GM21723 (cell line): ENCODE data around the gene WTIP.
"Not testable (repeated sequence)": the region's sequence is repeated elsewhere in the genome, so short reads cannot be mapped to it uniquely, and the experiment has no call there.

ENCODE experiments used
- ATAC-seq: cut with Tn5 transposase; IDR thresholded peaks from one replicate; pipeline ENCODE4 v1.9.1; 2021; ENCODE audit warnings: mild to moderate bottlenecking, moderate library complexity; ENCODE audit not compliant: unreplicated experiment

WTIP gene

GRCh38 chr19:34502582-34503411 lies 21.2 kb downstream of the WTIP start:
- no peak for ATAC-seq

DNA sequence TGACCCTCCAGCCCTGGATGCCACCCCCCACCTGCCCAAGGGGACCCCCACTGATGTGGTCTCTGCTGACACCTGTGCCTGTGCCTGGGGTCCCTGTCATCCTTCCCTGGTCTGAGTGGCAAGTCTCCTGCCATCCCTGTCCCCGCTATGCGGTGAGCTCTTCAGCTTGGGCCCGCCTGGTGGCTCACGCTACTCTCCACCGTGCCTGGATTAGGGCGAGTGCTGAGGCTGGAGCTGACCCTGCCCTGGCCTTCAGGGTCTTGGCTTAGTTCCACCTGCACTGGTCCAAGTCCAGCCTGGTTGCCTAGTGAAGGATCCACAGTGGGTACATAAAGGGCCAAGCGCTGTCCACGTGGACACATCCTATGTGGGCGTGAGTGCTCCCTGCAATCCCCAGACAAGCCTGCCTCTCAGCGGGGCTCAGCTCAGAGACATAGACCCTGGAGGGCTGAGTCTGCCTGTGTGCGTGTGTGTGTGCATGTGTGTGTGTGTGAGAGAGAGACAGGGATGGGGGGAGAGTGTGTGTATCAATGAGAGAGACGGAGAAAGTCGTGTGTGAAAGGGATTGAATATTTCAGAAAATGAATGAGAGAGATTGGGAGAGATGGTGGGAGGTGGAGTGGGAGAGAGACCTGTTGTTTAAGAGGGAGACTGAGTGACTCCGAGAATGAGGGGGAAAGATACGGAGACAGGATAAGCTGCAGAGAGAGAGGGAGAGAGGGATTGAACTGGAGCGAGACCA lies 22.1 kb downstream of the WTIP start:
- no peak for ATAC-seq

DNA sequence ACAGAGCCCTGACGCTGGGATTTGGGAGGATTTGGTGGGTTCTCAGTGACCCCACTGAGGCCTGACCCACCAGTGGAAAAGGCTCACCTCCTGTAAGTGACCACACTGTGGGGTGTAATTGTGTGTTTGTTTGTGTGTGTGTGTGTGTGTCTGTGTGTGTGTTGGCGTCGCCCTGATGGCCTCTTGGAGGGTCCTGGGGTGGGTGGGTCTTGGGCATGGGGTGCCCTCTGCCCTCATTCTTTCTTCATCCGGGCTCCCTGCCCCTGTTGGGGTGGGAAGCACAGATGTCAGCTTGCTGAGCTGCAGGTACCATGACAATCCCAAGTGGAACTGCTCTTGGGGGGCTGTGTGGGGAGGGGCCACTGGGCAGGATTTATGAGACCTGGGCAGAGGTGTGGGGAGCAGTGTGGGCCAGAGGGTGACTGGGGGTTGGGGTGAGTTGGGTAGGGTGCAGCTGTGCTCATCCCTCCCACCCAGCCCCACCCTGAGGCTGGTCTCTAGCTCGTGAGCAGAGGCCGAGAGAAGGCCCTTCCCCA lies 22.8 kb downstream of the WTIP start:
- ATAC-seq = no peak

- no peak for ATAC-seq
These were observed 23.3 kb downstream of the WTIP start for GRCh38 chr19:34504809-34505291.

- no peak for ATAC-seq
These were observed 23.9 kb downstream of the WTIP start for GRCh38 chr19:34505321-34506025.

DNA sequence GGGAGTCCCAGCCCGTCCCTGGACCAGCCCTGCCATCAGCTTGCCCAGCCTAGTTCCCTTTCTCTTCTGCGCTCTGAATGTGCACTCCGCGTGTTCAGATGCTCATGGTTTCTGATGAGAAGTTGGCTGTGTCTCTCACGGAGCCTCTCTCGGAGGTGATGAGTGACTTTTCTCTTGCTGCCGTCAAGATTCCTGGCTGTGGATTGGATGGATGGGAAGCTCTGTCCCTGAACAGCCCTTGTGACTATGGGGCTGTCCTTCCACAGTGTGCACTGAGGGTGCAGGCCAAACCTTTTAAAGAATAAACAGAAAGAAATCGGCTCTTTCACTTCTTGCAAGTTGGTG lies 24.4 kb downstream of the WTIP start:
- no peak for ATAC-seq

DNA sequence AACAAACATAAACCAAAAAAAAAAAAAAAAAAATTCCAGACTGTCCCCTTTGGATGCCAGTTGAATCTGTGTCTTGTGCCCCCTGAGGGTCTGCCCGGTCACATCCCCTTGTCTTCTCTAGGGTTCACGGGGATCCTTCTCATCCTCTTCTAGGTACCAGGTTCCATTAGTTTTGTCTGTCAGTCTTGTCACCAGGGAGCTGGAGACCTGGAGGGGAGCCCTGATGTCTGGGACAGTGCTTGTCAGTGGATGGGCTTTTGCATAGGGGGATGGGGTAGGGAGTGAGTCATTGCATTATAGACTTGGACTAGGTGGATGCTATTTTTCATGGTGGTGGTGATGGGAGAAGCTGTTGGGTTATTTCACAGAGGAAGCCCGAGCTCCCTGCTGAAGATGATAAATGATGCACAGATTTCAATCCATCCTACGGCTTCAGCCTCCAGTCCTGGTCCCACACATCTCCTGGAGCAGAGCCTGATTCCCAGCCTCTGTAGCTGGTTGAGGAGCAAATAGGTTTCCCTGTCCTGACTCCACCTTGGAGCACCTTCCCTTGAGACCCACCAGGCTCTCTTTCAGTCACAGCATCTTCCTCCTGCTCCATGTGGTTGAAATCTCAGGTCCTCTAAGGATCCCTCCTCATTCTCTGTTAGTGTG lies 26.0 kb downstream of the WTIP start:
- ATAC-seq = no peak

GRCh38 chr19:34508540-34508939 lies 27.0 kb downstream of the WTIP start:
- no peak for ATAC-seq

DNA sequence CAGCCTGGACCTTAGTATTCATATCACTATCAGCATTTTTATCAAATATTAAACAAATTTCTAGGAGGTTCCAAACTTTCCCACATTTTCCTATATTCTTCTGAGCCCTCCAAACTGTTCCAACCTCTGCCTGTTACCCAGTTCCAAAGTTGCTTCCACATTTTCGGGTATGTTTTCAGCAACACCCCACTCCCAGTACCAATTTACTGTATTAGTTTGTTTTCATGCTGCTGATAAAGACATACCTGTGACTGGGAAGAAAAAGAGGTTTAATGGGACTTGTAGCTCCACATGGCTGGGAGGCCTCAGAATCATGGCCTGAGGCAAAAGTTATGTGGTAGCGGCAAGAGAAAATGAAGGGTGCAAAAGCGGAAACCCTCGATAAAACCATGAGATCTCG lies 29.3 kb downstream of the WTIP start:
- not testable (repeated sequence) for ATAC-seq

- no peak for ATAC-seq
These were observed 30.8 kb downstream of the WTIP start for GRCh38 chr19:34512254-34512822.

DNA sequence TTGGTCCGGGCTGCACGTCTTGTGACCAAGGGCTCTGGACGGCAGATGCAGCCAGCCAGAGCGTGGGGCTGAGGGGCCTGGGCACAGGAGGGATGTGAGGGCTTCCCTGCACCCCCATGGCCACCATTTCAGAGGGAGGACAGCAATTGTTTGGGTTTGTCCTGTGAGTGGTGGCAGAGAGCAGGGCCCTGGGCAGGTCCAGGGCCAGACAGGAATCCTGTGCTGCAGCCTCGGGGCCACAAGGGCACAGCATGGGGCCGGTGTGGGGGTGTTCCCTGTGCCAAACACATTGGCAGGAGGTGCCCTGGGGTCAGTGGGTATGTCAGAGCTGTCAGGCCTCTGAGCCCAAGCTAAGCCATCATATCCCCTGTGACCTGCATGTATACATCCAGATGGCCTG lies 32.2 kb downstream of the WTIP start:
- ATAC-seq = no peak

DNA sequence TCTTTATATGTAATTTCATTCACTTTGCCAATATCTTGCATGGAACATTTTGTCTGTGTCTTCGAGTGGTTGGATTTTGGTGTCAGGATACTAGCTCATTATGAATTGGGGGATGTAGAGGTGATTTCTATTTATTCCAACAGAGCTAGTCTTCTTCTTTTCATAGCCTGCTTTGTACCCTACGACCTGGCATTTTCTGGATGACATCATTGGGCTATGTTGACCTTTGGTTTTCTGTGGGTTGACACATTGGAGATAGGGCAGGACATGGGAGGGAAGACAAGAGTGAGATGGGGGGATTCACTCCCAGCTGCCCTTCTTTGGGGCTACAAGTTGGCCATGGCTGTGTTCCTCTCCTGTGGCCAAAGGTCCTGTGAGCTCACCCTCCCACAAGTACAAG lies 38.0 kb downstream of the WTIP start:
- ATAC-seq = no peak

DNA sequence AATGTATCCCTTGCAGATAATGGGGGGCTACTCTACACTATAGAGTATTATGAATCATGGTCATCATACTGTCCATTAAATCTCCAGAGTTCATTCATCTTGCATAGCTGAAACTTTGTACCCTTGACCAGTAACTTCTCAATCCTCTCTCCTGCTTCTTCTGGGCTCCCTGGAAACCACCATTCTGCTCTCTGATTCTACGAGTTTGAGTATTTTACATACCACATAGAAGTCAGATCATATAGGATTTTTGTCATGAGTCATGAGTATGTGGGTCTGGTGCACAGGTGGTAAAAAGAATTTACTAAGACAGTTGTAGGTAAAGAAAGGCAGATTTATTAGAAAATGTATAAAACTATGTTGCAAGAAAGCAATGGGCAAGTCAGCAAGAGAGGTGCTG lies 41.9 kb downstream of the WTIP start:
- no peak for ATAC-seq

DNA sequence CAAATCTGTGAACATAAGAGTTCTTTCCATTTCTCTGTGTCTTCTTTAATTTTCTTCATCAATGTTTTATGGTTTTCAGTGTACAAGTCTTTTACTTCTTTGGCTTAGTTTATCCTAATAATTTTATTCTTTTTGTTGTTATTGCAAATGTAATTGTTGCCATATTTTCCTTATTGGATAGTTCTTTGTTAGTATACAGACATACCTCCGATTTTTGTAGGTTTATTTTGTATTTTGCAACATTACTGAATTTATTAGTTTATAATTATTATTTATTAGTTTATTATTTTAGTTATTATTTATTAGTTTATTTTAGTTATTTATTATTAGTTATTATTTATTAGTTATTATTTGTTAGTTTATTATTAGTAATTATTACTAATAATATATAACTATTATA lies 43.4 kb downstream of the WTIP start:
- no peak for ATAC-seq

GRCh38 chr19:34534206-34534605 lies 52.6 kb downstream of the WTIP start:
- ATAC-seq = no peak

- no peak for ATAC-seq
These were observed 57.8 kb downstream of the WTIP start for GRCh38 chr19:34539396-34539795.

- ATAC-seq = no peak
These were observed 59.4 kb downstream of the WTIP start for GRCh38 chr19:34540811-34541557.

DNA sequence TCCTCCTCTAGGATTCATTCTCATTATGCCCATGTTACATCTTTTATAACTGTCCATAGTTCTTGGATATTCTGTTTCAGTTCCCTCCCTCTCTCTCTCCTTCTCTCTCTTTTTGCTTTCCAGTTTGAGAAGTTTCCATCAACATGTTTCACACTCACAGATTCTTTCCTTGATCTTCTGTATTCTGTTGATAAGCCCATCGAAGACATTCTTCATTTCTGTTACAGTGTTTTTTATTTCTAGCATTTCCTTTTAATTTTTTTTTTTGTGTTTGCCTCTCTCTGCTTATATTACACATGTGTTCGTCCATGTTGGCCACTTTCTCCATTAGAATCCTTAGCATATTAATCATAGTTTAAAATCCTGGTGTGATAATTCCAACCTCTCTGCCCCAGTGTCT lies 68.3 kb downstream of the WTIP start:
- ATAC-seq = no peak

GRCh38 chr19:34555447-34555846 lies 73.9 kb downstream of the WTIP start:
- ATAC-seq = no peak

GRCh38 chr19:34556488-34556887 lies 74.9 kb downstream of the WTIP start:
- ATAC-seq = no peak
